Heart left ventricle (tissue), 13 donors: ENCODE results near the gene DYNC2LI1.

ENCODE experiments used
- POLR2A ChIP-seq, 2 donors: fragments of 450-650 bp; IDR thresholded peaks; one replicate each; pipeline ENCODE4 v1.6.1; 2017; ENCODE audit warnings: antibody characterized with exemption in 2 of 2, mild to moderate bottlenecking in 2 of 2, moderate library complexity in 2 of 2
- TF ChIP-seq, protein P1 (sequence below), 12 donors: fragments of 200-600 bp; sonication (generic) in 4 of 12; IDR thresholded peaks; one replicate each; pipeline versions ENCODE4 v1.5.0 to v1.8.0; 2018 to 2022; ENCODE audit warnings: antibody characterized with exemption in 12 of 12, mild to moderate bottlenecking in 5 of 12
- donor health status: ischemic (EF 13 %, LVEDD 7.1; RV severe dilation, severe dysfunction).
- donor health status: DM: no; HTN: yes; CAD: no.
- donor health status: DM: no; HTN: no; CAD: no.
- donor health status: ischemic (EF 25% LVEDD 6.9; RV normal size, moderate dysfunction).
- donor health status: ischemic (EF 25% LVEDD 5.7; RV mildly dilated, moderate dysfunction).
- donor health status: ischemic (EF 35%, LVEDD 5.7; RV mildly dilated, moderate dysfunction).
- donor health status: nonischemic (EF 11% LVEDD 7.7; RV severe dilation, severe dysfunction).
- donor health status: DM: yes; HTN: yes; CAD: no.
- donor health status: PGD.
- donor health status: ischemic (EF 29% LVEDD 5.4; RV normal size, mild dysfunction).
- donor health status: nonischemic (EF 23%, LVEDD 6.1; RV moderate dilation, normal function).

DNA sequence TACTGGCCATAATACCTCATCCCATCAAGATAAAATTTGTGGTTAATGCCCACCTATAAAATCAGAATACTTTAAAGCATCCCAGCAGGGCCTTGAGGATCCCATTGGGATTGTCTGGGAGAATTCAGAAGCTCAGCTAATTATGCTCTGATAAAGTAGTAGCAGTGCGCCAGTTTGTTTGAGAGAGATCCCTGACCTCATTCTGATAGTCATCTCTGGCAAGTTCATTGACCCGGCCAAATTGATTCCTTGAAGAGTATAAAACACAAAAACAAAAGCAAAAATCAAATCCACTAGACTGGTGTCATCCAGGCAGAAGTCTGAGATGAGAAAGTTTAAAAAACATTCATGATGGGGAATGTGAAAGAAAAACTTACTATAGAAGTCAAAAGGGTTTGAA, 50.7 kb downstream of the DYNC2LI1 start:
- TF ChIP-seq, protein P1, sequence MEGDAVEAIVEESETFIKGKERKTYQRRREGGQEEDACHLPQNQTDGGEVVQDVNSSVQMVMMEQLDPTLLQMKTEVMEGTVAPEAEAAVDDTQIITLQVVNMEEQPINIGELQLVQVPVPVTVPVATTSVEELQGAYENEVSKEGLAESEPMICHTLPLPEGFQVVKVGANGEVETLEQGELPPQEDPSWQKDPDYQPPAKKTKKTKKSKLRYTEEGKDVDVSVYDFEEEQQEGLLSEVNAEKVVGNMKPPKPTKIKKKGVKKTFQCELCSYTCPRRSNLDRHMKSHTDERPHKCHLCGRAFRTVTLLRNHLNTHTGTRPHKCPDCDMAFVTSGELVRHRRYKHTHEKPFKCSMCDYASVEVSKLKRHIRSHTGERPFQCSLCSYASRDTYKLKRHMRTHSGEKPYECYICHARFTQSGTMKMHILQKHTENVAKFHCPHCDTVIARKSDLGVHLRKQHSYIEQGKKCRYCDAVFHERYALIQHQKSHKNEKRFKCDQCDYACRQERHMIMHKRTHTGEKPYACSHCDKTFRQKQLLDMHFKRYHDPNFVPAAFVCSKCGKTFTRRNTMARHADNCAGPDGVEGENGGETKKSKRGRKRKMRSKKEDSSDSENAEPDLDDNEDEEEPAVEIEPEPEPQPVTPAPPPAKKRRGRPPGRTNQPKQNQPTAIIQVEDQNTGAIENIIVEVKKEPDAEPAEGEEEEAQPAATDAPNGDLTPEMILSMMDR (IDR thresholded peaks at IDR 0.05), result no peak
- no peak for TF ChIP-seq POLR2A (IDR thresholded peaks at IDR 0.05)
